Measurements from ENCODE around the gene RASGRP3.

Gene RASGRP3

DNA sequence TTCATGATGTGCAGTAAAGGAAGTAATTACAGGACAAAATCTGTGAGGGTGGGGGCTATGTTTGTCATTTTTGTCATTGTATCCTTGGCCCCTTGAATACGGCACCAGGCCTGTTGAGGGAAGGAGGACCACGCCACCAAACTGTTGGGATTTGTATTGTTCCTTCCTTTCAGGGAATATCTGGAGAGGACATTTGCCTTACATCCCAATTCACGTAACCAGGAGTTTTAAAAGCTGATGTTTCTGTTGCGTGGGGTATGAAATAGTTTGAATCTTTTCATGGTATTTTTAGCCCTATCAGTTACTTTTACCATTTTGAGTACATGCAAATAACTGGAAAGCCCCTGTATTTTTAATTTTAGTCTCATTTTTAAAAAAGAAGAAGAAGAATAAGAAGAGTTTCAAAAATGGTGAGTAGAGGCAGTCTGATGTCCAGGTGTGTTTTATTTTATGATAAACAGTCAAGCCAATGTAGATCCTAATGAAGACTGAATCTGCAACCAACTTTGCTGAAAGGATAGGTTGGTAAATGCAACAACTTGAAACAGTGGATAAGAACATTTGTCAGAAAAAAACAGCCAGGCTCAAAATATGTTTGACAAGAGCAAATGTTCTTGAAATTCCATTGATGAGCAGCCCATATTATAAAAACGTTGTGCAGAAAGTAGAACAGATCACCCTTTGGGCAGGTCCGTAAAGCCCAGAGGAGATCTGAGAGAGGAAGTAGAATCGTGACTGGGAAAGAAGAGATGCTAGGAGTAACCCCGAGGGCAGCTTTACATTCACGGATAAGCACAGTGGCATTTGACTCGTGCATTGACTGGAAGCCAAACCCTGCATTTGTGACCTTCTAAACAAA is 54.5 kb downstream of the RASGRP3 start:
- Histone ChIP-seq H3K79me2 (ENCODE audit: insufficient read depth, low read length) (no peaks in the 10 kb centered on the region), H3K9me2 (ENCODE audit: low read depth, low read length) (no peaks in the 10 kb centered on the region), H3K4me1 (ENCODE audit: insufficient read depth, low read length, severe bottlenecking) (peaks cover 58% of the 10 kb centered on the region), H3F3A (ENCODE audit: insufficient read depth, low read length) (no peaks in the 10 kb centered on the region), H3K9me3 (ENCODE audit: low read length) (no peaks in the 10 kb centered on the region), H3K9ac (ENCODE audit: low read length) (peak overlapping the region; percentile 15; the same call in 1 of the 2 replicates), H3K4me2 (ENCODE audit: low read length) (peak overlapping the region; percentile 58), H3K27ac (ENCODE audit: low read depth, low read length, poor library complexity, severe bottlenecking) (peak overlapping the region; percentile 86), H3K27me3 (ENCODE audit: insufficient read depth, low read length) (no peaks in the 10 kb centered on the region), H2AFZ (ENCODE audit: low read length) (0 out of 2 replicates have a peak overlapping the region, but pooled peaks have one; percentile 6), H3K4me3 (ENCODE audit: low read depth, low read length, poor library complexity, severe bottlenecking) (peak overlapping the region; percentile 14), H4K20me1 (ENCODE audit: insufficient read depth, low read length) (no peaks in the 10 kb centered on the region), H3K36me3 (ENCODE audit: insufficient read depth, low read length) (peaks cover 12% of the 10 kb centered on the region; the same call in 1 of the 2 replicates)
- no peak for TF ChIP-seq EZH2 (IDR thresholded peaks at IDR 0.05; ENCODE audit: borderline replicate concordance, low read length)
- TF ChIP-seq, protein P1, sequence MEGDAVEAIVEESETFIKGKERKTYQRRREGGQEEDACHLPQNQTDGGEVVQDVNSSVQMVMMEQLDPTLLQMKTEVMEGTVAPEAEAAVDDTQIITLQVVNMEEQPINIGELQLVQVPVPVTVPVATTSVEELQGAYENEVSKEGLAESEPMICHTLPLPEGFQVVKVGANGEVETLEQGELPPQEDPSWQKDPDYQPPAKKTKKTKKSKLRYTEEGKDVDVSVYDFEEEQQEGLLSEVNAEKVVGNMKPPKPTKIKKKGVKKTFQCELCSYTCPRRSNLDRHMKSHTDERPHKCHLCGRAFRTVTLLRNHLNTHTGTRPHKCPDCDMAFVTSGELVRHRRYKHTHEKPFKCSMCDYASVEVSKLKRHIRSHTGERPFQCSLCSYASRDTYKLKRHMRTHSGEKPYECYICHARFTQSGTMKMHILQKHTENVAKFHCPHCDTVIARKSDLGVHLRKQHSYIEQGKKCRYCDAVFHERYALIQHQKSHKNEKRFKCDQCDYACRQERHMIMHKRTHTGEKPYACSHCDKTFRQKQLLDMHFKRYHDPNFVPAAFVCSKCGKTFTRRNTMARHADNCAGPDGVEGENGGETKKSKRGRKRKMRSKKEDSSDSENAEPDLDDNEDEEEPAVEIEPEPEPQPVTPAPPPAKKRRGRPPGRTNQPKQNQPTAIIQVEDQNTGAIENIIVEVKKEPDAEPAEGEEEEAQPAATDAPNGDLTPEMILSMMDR (IDR thresholded peaks at IDR 0.05; ENCODE audit: low read length): no peak

DNA sequence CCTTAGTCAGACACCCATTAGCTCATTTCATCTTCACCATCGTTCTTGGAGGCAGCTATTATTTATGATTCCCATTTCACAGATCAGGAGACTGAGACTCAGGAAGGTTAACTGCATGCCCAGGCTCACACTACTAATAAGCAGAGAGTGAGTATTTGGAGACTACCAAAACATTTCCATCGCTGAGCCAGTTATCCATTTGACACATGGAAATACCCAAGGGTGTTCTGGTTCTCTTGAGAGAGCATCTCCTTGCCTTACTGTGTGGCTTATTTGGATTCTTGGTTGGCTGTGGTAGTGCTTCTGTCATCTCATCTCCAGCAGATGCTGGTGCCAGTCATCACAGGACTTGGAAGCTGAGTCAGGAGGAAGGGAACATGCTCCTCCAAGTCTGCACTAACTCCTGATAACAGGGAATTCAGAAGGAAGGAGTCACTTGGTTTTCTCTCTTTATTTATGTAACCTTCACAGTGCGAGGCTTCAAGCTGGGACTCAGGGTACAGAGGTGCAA is 55.2 kb downstream of the RASGRP3 start:
- no peak overlapping the region; the same call in 1 of the 2 replicates for H3K9ac ChIP-seq (ENCODE audit: low read length)
- no peaks in the 10 kb centered on the region for H3K9me2 ChIP-seq (ENCODE audit: low read depth, low read length)
- peak overlapping the region; percentile 86 for H3K27ac ChIP-seq (ENCODE audit: low read depth, low read length, poor library complexity, severe bottlenecking)
- no peak for TF ChIP-seq EZH2 (IDR thresholded peaks at IDR 0.05; ENCODE audit: borderline replicate concordance, low read length)
- TF ChIP-seq, protein P1 (IDR thresholded peaks at IDR 0.05; ENCODE audit: low read length): no peak
- peaks cover 16% of the 10 kb centered on the region; the same call in 1 of the 2 replicates for H3K36me3 ChIP-seq (ENCODE audit: insufficient read depth, low read length)
- no peak overlapping the region for H2AFZ ChIP-seq (ENCODE audit: low read length)
- H3K4me3 ChIP-seq (ENCODE audit: low read depth, low read length, poor library complexity, severe bottlenecking): no peak overlapping the region
- no peaks in the 10 kb centered on the region for H3K27me3 ChIP-seq (ENCODE audit: insufficient read depth, low read length)
- no peaks in the 10 kb centered on the region for H3K79me2 ChIP-seq (ENCODE audit: insufficient read depth, low read length)
- peak overlapping the region; percentile 58; the same call in 1 of the 2 replicates for H3K4me2 ChIP-seq (ENCODE audit: low read length)
- no peaks in the 10 kb centered on the region for H3F3A ChIP-seq (ENCODE audit: insufficient read depth, low read length)
- peaks cover 51% of the 10 kb centered on the region for H3K4me1 ChIP-seq (ENCODE audit: insufficient read depth, low read length, severe bottlenecking)
- H4K20me1 ChIP-seq (ENCODE audit: insufficient read depth, low read length): no peaks in the 10 kb centered on the region
- H3K9me3 ChIP-seq (ENCODE audit: low read length): no peaks in the 10 kb centered on the region

DNA sequence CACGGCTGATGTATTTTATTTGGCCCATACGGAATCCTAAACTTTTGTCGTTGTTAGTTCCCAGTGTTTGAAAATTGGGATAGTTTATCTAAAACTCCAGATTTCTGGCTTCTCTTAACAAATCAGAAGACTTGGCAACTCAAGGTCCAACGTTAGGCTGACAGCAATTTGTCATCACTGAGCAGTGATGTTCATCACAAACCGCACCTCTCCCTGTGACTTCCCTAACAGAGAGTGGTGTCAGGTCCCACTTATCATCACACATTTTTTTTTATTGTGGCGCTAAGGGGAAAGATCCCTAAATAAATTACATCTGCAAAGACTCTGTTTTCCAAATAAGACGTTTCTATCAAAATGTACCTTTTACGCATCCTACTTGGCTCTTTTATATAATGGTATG is 55.7 kb downstream of the RASGRP3 start:
- TF ChIP-seq EZH2 (IDR thresholded peaks at IDR 0.05; ENCODE audit: borderline replicate concordance, low read length): no peak
- TF ChIP-seq, protein P1 (IDR thresholded peaks at IDR 0.05; ENCODE audit: low read length): no peak
- Histone ChIP-seq H3K79me2 (ENCODE audit: insufficient read depth, low read length) (no peaks in the 10 kb centered on the region), H3K9me2 (ENCODE audit: low read depth, low read length) (no peaks in the 10 kb centered on the region), H3K36me3 (ENCODE audit: insufficient read depth, low read length) (peaks cover 15% of the 10 kb centered on the region; the same call in 1 of the 2 replicates), H3K9ac (ENCODE audit: low read length) (no peak overlapping the region), H3K4me2 (ENCODE audit: low read length) (no peak overlapping the region), H3K9me3 (ENCODE audit: low read length) (no peaks in the 10 kb centered on the region), H3K4me1 (ENCODE audit: insufficient read depth, low read length, severe bottlenecking) (peaks cover 50% of the 10 kb centered on the region), H3F3A (ENCODE audit: insufficient read depth, low read length) (no peaks in the 10 kb centered on the region), H4K20me1 (ENCODE audit: insufficient read depth, low read length) (no peaks in the 10 kb centered on the region), H3K27ac (ENCODE audit: low read depth, low read length, poor library complexity, severe bottlenecking) (peak overlapping the region; percentile 86), H3K4me3 (ENCODE audit: low read depth, low read length, poor library complexity, severe bottlenecking) (no peak overlapping the region), H3K27me3 (ENCODE audit: insufficient read depth, low read length) (no peaks in the 10 kb centered on the region), H2AFZ (ENCODE audit: low read length) (no peak overlapping the region)
